ENCODE results near the gene POLN. TPM values are rescaled to one million over a fixed set of nuclear protein-coding genes. Genes with fewer than 3 reads are reported as not detected.

The POLN gene
- total RNA-seq, 4 donors from 2014 or later: 4.7 to 7.3 (median 5.1) TPM

- DNase-seq (ENCODE audit: low spot score) (no peak), ATAC-seq (ENCODE audit: low FRiP score) (no peak)
- no peak for TF ChIP-seq CTCF (IDR thresholded peaks at IDR 0.05)
Measured at GRCh38 chr4:2266821-2267220, 24.9 kb upstream of the POLN start.

GRCh38 chr4:2266181-2266580, 24.3 kb upstream of the POLN start:
- ATAC-seq (ENCODE audit: low FRiP score) (no peak), DNase-seq (ENCODE audit: low spot score) (no peak)
- no peak for TF ChIP-seq CTCF (IDR thresholded peaks at IDR 0.05)

- no peak for DNase-seq (ENCODE audit: low spot score)
Measured at GRCh38 chr4:2265113-2266110, 23.5 kb upstream of the POLN start.

GRCh38 chr4:2264481-2265041, 22.6 kb upstream of the POLN start:
- DNase-seq (ENCODE audit: low spot score) (no peak), ATAC-seq (ENCODE audit: low FRiP score) (no peak)
- TF ChIP-seq CTCF (IDR thresholded peaks at IDR 0.05): no peak

More at GRCh38 chr4:2265113-2266110, 23.5 kb upstream of the POLN start:
- ATAC-seq (ENCODE audit: low FRiP score): no peak
- TF ChIP-seq CTCF (IDR thresholded peaks at IDR 0.05): no peak

- DNase-seq (ENCODE audit: low spot score) (no peak), ATAC-seq (ENCODE audit: low FRiP score) (no peak)
- TF ChIP-seq CTCF (IDR thresholded peaks at IDR 0.05): no peak
Measured at GRCh38 chr4:2263926-2264321, 22.0 kb upstream of the POLN start.

GRCh38 chr4:2262944-2263250, 21.0 kb upstream of the POLN start:
- ATAC-seq (ENCODE audit: low FRiP score) (no peak), DNase-seq (ENCODE audit: low spot score) (no peak)
- no peak for TF ChIP-seq CTCF (IDR thresholded peaks at IDR 0.05)
